Peyer's patch (tissue), 4 donors: ENCODE data around the gene BZW2.

Source experiments
- POLR2A ChIP-seq, 2 donors: fragments of 450-650 bp; IDR thresholded peaks; one replicate each; pipeline ENCODE4 v1.5.1; 2017; ENCODE audit warnings: antibody characterized with exemption in 2 of 2, mild to moderate bottlenecking in 2 of 2, moderate library complexity in 2 of 2
- TF ChIP-seq, protein P1 (sequence below), 6 experiments: fragments of 450-650 bp in 4 of 6; fragments of 200-600 bp in 2 of 6; sonication (generic) in 1 of 6; IDR thresholded peaks; one replicate each; pipeline ENCODE4 v1.5.1; 2017 to 2019; ENCODE audit warnings: antibody characterized with exemption in 6 of 6, mild to moderate bottlenecking in 3 of 6, moderate library complexity in 1 of 6

DNA sequence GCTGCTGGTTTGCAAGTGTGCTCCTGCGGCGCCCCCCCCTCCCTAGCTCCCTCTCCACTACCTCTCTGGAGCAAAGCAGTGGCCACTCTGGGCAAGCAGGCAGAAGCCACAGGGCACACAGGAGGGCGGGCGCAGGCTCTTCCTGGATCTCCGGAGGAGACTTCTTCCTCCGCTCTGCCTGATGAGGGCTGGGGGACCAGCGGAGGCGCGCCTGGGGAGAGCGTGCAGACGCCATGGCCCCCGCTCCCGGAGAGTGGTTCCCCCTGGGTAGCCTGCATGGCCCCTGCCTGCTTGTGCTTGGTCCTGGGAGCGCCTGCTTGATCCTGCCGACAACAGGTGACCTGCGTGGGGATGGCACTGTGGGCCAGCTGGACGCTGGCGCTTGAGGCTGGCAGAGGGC is 29.4 kb upstream of the BZW2 start:
- TF ChIP-seq POLR2A (IDR thresholded peaks at IDR 0.05), result no peak
- TF ChIP-seq, protein P1, sequence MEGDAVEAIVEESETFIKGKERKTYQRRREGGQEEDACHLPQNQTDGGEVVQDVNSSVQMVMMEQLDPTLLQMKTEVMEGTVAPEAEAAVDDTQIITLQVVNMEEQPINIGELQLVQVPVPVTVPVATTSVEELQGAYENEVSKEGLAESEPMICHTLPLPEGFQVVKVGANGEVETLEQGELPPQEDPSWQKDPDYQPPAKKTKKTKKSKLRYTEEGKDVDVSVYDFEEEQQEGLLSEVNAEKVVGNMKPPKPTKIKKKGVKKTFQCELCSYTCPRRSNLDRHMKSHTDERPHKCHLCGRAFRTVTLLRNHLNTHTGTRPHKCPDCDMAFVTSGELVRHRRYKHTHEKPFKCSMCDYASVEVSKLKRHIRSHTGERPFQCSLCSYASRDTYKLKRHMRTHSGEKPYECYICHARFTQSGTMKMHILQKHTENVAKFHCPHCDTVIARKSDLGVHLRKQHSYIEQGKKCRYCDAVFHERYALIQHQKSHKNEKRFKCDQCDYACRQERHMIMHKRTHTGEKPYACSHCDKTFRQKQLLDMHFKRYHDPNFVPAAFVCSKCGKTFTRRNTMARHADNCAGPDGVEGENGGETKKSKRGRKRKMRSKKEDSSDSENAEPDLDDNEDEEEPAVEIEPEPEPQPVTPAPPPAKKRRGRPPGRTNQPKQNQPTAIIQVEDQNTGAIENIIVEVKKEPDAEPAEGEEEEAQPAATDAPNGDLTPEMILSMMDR (IDR thresholded peaks at IDR 0.05), result no peak
